HG03432 (cell line): ENCODE measurements around the gene TRPV6.

Source experiments
- ATAC-seq: cut with Tn5 transposase; IDR thresholded peaks from one replicate; pipeline ENCODE4 v1.9.1; 2021; ENCODE audit warnings: mild to moderate bottlenecking, moderate library complexity; ENCODE audit not compliant: unreplicated experiment

The TRPV6 gene

DNA sequence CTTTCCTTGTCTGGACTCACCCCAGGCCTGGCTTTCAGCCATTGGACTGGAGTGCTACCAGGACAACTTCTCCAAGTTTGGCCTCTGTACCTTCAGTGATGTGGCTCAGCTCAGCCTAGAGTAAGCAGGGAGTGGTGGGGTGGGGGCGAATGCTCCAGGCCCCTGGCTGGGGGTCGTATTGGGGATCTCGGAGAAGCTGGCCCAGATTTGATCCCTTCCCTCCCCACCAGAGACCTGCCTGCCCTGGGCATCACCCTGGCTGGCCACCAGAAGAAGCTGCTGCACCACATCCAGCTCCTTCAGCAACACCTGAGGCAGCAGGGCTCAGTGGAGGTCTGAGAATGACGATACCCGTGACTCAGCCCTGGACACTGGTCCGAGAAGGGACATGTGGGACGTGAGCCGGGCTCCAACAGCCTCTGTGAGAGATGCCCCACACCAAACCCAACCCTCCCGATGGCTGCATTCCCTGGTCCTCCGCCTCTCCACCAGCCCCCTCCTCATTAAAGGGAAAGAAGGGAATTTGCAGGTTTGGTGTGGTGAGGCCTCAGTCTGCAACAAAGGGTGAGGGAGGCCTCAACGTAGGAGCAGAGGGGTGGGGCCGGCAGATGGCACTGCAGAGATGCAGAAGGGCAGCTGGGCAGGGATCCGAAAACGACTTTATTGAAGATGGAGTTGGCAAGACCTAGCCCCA is 14.8 kb downstream of the TRPV6 start:
- ATAC-seq = no peak

DNA sequence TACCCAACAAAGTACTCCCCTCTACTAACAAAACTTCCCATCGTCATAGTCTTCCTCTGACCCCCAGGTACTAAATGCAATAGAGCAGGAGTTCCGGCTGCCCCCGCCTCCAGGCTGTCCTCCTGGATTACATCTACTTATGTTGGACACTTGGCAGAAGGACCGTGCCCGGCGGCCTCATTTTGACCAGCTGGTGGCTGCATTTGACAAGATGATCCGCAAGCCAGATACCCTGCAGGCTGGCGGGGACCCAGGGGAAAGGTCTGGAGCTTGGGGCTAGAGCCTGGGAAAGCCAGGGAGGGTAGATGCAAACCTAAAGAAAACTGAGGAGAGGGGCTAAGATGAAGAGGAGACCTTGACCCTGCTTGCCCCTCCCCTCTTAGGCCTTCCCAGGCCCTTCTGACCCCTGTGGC is 15.4 kb downstream of the TRPV6 start:
- ATAC-seq = no peak

DNA sequence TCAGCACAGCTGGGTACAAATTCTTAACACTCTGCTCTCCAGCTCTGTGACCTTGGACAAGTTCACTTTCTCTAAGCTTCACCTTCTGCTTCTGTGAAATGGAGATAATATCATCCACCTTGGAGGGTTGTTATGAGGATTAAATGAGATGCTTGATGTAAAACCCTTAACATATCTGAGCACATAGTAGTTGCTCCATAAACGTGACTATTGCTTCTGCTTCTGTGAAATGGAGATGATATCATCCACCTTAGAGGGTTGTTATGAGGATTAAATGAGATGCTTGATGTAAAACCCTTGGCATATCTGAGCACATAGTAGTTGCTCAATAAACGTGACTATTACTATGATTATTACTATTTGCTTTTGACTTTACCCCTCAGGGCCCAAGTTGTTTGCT is 16.1 kb downstream of the TRPV6 start:
- ATAC-seq = no peak

DNA sequence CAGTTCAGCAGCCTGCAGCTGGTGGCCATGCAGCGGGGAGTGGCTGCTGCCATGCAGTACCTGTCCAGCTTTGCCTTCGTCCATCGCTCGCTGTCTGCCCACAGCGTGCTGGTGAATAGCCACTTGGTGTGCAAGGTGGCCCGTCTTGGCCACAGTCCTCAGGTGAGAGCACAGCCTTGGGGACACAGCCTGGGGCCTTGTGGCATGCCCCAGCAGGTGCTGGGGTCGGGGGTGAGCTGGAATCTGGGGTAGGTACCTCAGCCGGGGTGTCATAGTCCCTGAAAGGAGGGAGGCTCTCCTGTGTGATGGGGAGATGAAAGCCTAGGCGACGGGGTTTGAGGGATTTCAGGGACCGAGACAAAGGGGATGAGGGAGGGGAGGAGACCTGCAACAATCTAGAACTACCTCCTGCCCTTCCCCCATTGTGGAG is 16.5 kb downstream of the TRPV6 start:
- ATAC-seq = no peak

DNA sequence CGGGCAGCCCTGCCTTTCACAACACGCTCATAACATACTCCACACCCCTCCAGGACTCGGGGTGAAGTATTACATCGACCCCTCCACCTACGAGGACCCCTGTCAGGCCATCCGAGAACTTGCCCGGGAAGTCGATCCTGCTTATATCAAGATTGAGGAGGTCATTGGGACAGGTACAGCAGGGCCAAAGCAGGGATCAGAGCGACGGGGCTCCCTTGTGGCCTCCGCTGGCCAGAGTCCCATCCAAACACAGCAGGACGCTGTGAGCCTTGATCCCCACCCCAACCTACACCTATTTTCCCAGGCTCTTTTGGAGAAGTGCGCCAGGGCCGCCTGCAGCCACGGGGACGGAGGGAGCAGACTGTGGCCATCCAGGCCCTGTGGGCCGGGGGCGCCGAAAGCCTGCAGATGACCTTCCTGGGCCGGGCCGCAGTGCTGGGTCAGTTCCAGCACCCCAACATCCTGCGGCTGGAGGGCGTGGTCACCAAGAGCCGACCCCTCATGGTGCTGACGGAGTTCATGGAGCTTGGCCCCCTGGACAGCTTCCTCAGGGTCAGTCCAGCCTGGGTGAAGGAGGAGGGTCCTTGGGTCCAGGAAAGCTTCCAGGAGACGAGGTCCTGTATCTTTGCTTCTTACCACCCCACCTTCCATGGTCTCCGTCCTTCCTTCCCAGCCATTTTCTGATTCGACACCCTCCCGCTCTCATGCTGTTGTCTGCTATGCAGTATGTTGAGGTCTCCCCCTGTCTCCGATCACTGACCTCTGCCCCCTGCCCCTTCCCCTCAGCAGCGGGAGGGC is 17.2 kb downstream of the TRPV6 start:
- ATAC-seq = no peak

DNA sequence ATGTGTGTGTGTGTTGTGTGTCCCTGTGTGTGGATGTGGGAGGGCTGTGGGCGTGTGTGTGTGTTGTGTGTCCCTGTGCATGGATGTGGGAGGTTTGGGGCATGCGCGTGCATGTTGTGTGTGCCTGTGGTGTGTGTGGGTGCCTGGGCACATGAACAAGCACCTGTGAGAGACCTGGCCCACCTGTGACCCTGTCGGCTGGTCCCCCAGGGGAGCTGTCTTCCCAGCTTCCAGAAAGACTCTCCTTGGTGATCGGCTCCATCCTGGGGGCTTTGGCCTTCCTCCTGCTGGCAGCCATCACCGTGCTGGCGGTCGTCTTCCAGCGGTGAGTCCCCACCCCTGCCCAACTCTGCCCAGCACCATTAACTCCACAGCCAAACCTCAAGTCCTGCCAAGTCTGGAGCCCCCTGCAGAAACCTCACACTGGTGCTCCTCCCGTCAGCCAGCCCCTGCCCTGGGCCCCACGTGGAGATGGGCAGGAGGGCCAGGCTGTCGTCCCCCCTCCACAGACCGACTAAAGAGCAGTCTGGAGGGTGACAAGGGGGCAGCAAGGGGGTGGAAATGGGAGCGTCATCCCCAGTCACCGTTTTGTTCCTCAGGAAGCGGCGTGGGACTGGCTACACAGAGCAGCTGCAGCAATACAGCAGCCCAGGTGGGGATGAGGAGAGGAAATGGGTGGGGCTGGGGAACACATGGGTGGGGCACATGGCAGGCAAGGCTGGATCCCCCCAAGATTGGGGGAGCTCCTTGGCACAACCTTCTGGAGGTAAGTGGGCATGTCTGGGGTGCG is 18.0 kb downstream of the TRPV6 start:
- ATAC-seq = no peak

DNA sequence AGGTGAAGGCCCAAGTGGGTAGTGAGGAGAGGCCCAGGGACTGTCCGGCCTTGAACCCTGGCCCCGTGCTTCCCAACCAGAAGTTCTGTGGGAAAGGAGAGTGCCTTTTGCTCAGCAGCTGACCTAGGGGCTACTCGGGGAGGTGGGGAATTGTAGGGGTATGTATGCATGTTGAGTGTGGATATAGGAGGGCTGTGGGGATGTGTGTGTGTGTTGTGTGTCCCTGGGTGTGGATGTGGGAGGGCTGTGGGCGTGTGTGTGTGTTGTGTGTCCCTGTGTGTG is 18.5 kb downstream of the TRPV6 start:
- no peak for ATAC-seq

DNA sequence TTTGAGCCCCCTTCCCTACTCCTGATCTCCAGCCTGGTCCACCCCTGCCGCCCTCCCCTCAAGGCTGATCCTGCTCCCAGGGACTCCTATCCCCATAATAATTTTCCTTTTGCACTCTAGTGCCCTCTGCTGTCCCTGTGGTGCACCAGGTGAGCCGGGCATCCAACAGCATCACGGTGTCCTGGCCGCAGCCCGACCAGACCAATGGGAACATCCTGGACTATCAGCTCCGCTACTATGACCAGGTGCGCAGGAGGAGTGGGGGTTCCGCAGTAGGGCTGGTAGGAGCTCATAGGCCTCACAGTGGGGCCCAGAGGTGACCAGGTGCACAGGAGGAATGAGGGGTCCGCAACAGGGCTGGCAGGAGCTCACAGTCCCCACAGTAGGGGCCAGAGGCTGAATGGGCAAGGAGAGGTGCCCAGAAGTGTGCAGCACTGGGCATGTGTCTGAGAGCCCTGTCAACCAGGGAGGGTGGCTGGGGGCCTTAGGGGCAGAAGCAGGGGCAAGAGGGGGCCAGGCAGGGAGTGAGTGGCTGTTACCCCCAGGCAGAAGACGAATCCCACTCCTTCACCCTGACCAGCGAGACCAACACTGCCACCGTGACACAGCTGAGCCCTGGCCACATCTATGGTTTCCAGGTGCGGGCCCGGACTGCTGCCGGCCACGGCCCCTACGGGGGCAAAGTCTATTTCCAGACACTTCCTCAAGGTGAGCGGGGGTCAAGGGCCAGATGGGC is 19.0 kb downstream of the TRPV6 start:
- ATAC-seq = no peak

DNA sequence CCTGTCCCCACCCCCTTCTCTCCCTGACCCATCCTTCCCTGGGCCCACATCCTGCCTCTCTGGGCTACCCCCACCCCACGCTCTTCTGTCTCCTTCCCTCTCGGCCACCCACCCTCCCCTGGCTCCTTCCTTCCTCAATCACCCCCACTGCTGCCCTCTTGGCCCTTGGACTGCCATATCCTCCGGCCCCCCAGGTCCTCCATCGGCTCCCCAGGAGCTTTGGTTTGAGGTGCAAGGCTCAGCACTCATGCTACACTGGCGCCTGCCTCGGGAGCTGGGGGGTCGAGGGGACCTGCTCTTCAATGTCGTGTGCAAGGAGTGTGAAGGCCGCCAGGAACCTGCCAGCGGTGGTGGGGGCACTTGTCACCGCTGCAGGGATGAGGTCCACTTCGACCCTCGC is 19.8 kb downstream of the TRPV6 start:
- no peak for ATAC-seq

DNA sequence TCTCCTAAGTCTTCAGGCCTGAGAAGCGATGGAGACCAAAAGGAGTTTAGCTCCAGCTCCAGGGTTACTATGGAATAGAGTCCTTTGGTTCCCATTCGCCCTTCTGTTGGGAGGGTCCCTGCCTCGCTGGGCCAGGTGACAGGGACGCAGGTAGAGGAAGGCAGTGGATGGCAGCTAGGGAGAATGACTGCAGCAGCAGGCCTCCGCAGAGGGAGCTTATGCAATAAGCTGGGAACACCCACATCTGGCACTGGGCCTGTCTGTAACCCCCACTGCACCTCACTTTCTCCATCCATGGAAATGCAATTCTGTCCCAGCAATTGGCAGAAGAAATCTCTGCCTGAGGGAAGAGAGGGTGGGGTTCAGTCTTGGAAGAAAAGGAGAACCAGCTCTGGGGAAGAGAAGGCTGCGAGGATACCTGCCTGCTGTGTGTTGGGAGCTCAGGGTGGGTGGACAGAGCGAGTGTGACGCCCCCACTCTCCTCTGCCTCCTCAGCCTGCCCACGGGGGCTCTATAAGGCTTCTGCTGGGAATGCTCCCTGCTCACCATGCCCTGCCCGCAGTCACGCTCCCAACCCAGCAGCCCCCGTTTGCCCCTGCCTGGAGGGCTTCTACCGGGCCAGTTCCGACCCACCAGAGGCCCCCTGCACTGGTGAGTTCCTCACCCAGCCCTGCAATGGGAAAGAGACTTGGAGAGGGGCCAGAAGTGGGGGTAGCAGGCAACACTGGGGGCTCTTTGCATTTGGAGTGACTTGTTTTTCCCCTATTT is 20.4 kb downstream of the TRPV6 start:
- ATAC-seq = no peak

DNA sequence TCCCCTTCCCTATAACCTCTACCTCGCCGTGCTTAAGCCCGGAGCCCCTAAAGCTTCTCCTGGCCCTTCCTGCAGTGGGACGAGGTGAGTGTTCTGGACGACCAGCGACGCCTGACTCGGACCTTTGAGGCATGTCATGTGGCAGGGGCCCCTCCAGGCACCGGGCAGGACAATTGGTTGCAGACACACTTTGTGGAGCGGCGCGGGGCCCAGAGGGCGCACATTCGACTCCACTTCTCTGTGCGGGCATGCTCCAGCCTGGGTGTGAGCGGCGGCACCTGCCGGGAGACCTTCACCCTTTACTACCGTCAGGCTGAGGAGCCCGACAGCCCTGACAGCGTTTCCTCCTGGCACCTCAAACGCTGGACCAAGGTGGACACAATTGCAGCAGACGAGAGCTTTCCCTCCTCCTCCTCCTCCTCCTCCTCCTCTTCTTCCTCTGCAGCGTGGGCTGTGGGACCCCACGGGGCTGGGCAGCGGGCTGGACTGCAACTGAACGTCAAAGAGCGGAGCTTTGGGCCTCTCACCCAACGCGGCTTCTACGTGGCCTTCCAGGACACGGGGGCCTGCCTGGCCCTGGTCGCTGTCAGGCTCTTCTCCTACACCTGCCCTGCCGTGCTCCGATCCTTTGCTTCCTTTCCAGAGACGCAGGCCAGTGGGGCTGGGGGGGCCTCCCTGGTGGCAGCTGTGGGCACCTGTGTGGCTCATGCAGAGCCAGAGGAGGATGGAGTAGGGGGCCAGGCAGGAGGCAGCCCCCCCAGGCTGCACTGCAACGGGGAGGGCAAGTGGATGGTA is 21.5 kb downstream of the TRPV6 start:
- ATAC-seq = no peak

DNA sequence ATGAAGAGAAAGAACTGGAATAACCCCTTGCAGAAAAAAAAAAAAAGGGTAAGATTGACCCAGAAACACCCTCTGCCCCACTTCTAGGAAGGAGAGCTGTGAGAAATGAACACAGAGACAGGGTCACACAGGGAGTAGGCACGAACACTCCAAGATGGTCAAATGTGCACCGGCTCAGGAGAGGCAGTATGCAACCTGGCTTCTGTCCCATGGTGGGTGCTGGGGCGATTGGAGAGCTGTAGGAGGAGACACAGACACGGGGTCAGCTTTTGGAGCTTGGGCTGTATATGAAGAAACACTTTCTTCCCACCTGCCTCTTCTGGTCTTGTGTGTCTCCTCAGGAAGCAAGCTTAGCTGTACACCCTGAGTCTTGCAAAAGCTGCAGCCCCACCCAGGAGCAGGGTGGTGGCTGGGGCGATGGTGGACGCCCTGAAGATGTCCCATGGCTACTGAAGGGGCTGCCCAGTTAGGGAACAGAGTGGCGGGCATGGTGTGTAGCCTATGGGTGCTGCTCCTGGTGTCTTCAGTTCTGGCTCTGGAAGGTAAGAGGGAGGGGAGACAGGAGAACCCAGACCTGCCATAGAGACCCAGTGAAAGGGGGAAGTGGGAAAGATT is 22.7 kb downstream of the TRPV6 start:
- no peak for ATAC-seq

DNA sequence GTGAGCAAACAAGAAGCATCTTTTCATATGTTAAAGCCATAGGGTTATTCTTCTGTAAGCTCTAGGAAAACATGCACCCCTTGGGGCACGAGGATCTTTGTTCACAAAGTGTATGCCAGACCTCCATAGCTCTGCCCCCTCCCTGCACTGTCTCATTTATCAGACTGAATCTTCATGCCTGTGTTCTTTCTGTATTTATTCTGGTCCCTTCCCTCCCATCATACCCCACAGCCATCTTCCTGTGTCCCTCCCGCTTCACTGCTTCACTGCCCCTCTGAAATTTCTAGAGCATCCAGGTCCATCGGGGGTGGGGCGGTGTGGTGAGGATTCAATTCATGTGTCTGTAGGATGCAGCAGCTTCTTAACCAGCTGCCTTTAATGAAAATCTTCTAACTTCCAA is 23.2 kb downstream of the TRPV6 start:
- ATAC-seq = no peak

DNA sequence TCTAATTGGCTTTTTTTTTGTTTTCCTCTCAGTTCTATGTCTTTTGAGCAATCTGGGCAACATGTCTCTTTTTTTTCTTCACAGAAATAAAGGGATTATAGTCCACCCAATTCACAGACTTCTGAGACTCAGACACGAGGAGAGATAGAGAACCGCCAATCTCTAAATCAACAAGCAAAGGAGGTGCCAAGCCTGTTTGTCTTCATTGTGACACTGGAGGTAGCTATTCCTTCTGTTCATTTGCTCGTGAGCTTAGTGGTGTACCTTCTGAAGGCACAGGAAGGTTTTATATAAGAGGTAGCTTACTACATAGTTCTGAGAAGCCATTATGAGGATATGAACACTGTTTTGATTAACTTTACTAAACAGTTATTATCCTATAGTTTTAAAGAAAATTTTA is 24.6 kb downstream of the TRPV6 start:
- no peak for ATAC-seq

DNA sequence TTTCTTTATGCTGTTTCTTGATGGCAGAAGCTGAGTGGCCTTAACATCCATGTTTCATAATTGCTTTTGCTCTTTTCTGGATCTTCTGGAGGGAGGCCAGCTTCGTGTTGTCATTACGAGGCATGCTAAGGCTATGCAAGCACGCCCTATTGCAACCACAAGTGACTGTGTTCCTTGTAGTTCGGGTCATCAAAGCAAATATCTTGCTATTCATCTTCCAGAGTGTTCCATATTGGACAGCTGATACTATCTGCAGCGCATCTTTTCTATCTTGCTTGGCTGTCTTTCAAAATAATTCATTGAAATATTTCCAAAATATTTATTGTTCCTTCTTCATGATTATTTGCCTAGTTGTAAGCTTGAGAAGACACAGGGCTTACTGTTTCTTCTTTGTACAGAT is 25.7 kb downstream of the TRPV6 start:
- ATAC-seq = no peak

DNA sequence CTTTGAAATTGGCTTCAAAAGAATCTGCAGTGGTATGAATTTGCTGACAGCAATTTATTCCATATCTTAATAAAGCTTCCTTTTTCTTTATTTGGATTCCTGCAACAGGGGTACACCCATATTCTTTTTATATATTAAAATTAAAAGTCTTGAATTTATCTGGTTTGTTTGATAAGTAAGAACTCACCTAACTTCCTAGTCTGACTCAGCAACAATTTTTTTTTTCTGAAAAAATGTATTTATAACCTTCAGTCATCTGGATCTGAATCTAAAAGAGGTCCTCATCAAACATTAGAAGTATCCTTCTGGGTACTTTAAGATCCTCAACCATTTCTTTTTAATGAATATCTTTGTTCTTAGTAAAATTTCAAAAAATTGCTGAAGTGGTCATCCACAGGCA is 26.1 kb downstream of the TRPV6 start:
- ATAC-seq = no peak

DNA sequence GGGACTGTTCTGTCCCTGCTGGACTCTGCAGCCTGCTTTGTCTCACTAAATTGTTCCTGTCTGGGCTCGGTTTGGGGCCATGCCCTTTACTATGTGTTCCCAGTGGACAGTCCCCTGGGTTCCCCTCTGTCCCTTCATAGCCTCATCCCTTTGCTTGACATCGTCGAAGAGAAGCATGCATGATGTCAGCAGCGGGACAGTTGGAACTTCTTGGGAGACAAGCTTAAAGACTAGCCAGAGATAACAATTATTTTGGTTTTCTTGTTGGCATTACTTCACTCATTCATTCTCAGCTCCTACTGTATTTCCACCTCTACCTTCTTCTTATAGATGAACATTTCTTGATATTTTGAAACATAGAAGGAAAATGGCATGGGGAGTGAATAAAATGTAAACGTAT is 27.9 kb downstream of the TRPV6 start:
- no peak for ATAC-seq

DNA sequence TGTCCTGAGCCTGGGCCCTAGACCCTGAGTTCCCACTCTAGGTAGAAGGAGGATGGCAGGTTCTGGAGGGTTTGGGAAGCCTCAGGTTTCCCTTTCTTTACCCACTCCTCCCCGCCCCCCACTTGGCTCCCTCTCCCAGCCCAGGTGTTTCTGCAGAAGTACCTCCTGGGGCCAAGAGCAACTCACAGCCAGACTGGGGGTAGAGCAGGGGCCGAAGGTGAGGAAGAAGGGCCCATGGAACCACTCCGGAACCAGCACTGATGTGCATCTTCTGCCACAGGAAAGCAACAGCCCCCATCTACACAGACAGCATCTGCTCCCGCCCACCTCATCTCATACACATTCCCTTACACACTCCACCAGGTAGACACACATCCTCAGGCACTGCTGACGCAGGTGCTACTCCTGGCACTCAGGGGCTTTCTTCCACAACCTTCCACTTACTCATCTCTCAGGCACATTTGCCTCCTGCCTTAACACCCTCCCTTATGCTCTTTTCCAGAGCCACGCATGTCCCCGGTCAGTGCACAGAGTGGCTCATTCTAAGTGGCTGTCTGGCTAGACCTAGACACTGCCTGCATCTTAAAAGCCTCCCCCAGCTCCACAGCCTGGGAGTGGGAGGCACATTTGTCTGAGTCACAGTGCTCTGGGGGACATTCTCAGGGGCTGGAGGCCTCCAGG is 28.8 kb downstream of the TRPV6 start:
- no peak for ATAC-seq
